Umbilical cord (tissue), 2 donors: ENCODE results near the gene MFAP4. TPM values are rescaled to one million over a fixed set of nuclear protein-coding genes. Genes with fewer than 3 reads are reported as not detected.
"Not testable (repeated sequence)": the region's sequence is repeated elsewhere in the genome, so short reads cannot be mapped to it uniquely, and the experiment has no call there.

Experiments
- DNase-seq: peaks from one replicate; pipeline ENCODE4 v3.0.0-alpha.2; 2015; ENCODE audit warnings: low spot score
- total RNA-seq: library from RNA; depleted of rRNA; stranded (reverse); fragments of >200 nt; gene quantifications from one replicate; pipeline ENCODE4 v1.2.3, GENCODE V29; 2014; ENCODE audit warnings: low replicate concordance; ENCODE audit not compliant: insufficient read depth

MFAP4 gene
- total RNA-seq, 1 donor from 2014 or later: 171 TPM

- no peak for DNase-seq
These were observed 16.5 kb downstream of the MFAP4 start for GRCh38 chr17:19370493-19370960.

GRCh38 chr17:19369846-19370492 lies 17.0 kb downstream of the MFAP4 start:
- no peak for DNase-seq

- DNase-seq: no peak
These were observed 17.7 kb downstream of the MFAP4 start for GRCh38 chr17:19369107-19369778.

GRCh38 chr17:19368229-19368628 lies 18.8 kb downstream of the MFAP4 start:
- no peak for DNase-seq

- no peak for DNase-seq
These were observed 20.4 kb downstream of the MFAP4 start for GRCh38 chr17:19366637-19366972.

GRCh38 chr17:19365833-19366636 lies 21.0 kb downstream of the MFAP4 start:
- no peak for DNase-seq

GRCh38 chr17:19365499-19365817 lies 21.5 kb downstream of the MFAP4 start:
- no peak for DNase-seq

GRCh38 chr17:19364699-19365498 lies 22.1 kb downstream of the MFAP4 start:
- DNase-seq: no peak

GRCh38 chr17:19363460-19364035 lies 23.4 kb downstream of the MFAP4 start:
- DNase-seq: no peak

GRCh38 chr17:19363114-19363438 lies 23.9 kb downstream of the MFAP4 start:
- DNase-seq: no peak

GRCh38 chr17:19362277-19363113 lies 24.5 kb downstream of the MFAP4 start, which contains the start of gene B9D1:
TSS of gene B9D1 (minus strand) at chr17:19362723. CDS start at chr17:19362569, 154 bp downstream.
- peak; percentile 96 for DNase-seq

GRCh38 chr17:19361944-19362276 lies 25.1 kb downstream of the MFAP4 start:
- DNase-seq: no peak

GRCh38 chr17:19361326-19361725 lies 25.7 kb downstream of the MFAP4 start:
- DNase-seq: no peak

- DNase-seq: no peak
These were observed 26.2 kb downstream of the MFAP4 start for GRCh38 chr17:19360772-19361171.

GRCh38 chr17:19359856-19360255 lies 27.1 kb downstream of the MFAP4 start:
- no peak for DNase-seq

- no peak for DNase-seq
These were observed 27.8 kb downstream of the MFAP4 start for GRCh38 chr17:19359151-19359550.

- DNase-seq: no peak
These were observed 29.2 kb downstream of the MFAP4 start for GRCh38 chr17:19357761-19358160.

- no peak for DNase-seq
These were observed 29.6 kb downstream of the MFAP4 start for GRCh38 chr17:19357351-19357750.

- DNase-seq: no peak
These were observed 32.2 kb downstream of the MFAP4 start for GRCh38 chr17:19354748-19355147.

- DNase-seq: not testable (repeated sequence)
These were observed 33.6 kb downstream of the MFAP4 start for GRCh38 chr17:19353401-19353800.

GRCh38 chr17:19348806-19349205 lies 38.2 kb downstream of the MFAP4 start:
- DNase-seq: no peak
